GM12875 (cell line): ENCODE results near the gene CAPN5.

Experiments
- H3K4me3 ChIP-seq: one replicate; pipeline ENCODE4 v1.5.1; 2011; ENCODE audit warnings: low read depth, low read length, control low read depth
- CTCF ChIP-seq: IDR thresholded peaks from 2 replicates; pipeline ENCODE4 v1.5.1; 2011; ENCODE audit warnings: low read depth, mild to moderate bottlenecking, control low read depth, inconsistent platforms, low read length, moderate library complexity, borderline replicate concordance; ENCODE audit not compliant: insufficient read depth

CAPN5 gene

GRCh38 chr11:77141475-77141874 lies 74.7 kb downstream of the CAPN5 start:
- H3K4me3 ChIP-seq, result no peak overlapping the region
- TF ChIP-seq CTCF, result no peak

- no peak overlapping the region for H3K4me3 ChIP-seq
- no peak for TF ChIP-seq CTCF
These were observed 75.6 kb downstream of the CAPN5 start for GRCh38 chr11:77142091-77142975.

GRCh38 chr11:77143405-77144020 lies 76.7 kb downstream of the CAPN5 start:
- TF ChIP-seq CTCF, result no peak
- H3K4me3 ChIP-seq, result no peak overlapping the region

- H3K4me3 ChIP-seq, result no peak overlapping the region
- TF ChIP-seq CTCF, result no peak
These were observed 77.6 kb downstream of the CAPN5 start for GRCh38 chr11:77144196-77144856.

GRCh38 chr11:77144857-77145428 lies 78.2 kb downstream of the CAPN5 start:
- no peak for TF ChIP-seq CTCF
- H3K4me3 ChIP-seq, result no peak overlapping the region

GRCh38 chr11:77146261-77147035 lies 79.7 kb downstream of the CAPN5 start:
- TF ChIP-seq CTCF, result no peak
- H3K4me3 ChIP-seq, result no peak overlapping the region
